Measurements from ENCODE around the gene SCGB1C1.

The SCGB1C1 gene

DNA sequence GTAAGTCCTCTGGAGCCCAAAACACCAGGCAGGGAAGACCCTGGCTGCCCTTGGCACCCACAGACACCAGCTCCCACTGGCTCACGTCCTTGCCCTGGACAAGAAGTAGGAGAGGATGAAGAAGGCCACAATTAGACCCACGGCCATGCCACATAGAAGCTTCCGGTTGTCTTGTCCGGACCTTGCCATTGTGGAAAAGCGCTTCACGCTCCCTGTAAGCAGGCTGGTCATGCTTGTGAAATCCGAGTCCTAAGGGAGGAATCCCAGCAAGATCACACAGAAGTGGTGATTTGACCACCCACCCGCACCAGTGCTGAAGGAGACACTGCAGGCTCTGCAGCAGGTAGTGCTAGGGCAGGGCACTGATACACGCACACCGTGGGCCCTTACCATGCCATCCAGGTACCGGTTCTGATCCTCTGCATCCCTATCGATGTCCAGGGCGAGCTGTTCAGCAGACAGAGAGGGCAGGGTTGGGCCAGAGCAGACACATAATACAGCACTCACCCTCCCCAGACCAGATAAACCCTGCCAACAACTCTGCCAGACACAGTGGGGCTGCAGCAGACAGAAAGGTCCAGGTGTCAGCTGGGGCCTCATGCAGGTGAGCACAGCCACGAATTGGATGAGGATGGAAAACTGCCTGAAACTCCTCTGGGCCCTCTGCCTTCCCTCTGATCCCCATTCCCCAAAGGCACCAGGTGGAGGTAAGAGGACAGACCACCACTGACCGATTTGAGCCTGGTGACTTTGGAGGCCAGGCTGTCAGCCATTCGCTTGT is 12.5 kb downstream of the SCGB1C1 start:
- no peak for DNase-seq (ENCODE audit: low spot score)

- DNase-seq (ENCODE audit: low spot score): no peak
Observed at GRCh38 chr11:206002-206384, 13.1 kb downstream of the SCGB1C1 start.

DNA sequence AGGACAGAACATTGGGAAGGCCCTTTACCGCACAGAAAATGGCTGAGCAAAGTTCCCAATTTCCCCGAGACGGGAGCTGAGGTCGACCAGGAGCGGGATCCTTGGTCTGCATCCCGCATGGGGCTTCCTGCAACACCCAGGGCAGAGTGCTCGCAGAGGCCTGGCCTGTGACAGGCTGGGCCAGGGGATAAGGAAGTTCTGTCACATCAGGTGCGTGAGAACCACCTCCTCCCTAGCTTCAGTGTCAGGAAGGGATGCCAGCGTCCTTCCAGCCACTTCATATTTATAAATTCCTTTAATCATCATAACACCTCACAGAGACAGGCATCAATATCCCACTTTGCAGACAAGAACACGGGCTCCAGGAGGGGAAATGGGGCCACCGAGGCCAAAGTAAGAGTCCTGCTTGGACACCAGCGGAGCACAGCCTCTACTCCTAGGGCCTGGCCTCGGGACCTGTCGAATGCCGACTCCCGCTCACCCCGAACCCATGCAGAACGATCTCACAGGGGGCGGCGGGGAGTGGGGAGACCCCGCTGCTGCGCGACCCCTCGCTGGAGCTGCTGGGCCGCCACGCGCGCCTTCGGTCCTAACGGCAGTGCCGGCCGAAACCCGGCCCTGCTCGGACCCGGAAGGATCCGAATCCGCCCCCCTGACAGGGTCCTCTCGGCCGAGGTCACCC is 13.8 kb downstream of the SCGB1C1 start:
- DNase-seq (ENCODE audit: low spot score): peak; percentile 73

GRCh38 chr11:207208-207862 is 14.5 kb downstream of the SCGB1C1 start, which contains the start of the genes BET1L and RIC8A:
BET1L (minus strand) TSS chr11:207399; CDS start chr11:207321, 78 bp downstream.
RIC8A (plus strand) TSS chr11:207708; CDS start chr11:208855, 1,147 bp downstream.
- DNase-seq (ENCODE audit: low spot score): peak; percentile 98

DNA sequence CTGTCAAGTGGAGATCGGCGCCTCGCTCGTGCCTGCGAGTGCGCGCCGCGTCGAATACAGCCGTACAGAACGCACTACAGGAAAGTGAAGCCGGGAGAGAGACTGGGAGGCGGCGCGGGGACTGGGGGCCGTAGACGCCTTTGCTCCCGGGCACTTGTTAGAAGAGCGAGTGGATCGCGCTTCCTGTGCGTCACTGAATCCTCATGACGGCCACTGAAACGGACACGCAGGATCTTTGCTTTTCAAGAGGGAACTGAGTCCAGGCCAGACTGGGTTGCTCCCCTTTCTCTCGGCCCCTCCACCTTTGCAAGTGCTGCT is 14.9 kb downstream of the SCGB1C1 start:
- peak; percentile 64 for DNase-seq (ENCODE audit: low spot score)

DNA sequence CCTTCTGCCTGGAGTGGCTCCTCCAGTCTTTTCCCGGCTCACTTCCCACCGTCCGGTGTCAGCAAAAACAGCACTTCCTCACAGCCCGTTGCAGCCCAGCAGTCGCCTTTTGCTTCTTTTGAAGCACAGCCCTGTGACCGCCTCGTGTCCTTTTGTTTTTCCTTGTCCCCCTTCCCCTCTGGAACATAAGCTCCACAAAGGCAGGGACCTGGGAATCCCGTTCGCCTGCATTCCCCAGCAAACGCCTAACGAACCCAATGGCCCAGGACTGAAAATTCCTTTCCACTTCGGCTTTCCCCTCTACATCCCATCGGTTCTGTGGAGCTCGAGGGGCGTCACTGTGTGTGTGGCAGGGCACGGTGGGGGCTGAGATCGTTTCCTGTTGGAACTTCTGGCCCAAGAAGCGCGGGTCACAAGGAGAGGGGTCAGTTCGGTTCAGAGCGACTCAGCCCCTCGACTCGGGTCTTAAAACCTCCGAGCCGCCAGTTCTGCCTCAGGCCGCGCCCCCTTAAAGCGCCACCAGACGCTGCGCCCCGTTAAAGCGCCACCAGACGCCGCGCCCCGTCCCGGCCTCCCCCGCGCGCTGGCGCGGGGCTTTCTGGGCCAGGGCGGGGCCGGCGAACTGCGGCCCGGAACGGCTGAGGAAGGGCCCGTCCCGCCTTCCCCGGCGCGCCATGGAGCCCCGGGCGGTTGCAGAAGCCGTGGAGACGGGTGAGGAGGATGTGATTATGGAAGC is 15.5 kb downstream of the SCGB1C1 start:
- peak; percentile 87 for DNase-seq (ENCODE audit: low spot score)

DNA sequence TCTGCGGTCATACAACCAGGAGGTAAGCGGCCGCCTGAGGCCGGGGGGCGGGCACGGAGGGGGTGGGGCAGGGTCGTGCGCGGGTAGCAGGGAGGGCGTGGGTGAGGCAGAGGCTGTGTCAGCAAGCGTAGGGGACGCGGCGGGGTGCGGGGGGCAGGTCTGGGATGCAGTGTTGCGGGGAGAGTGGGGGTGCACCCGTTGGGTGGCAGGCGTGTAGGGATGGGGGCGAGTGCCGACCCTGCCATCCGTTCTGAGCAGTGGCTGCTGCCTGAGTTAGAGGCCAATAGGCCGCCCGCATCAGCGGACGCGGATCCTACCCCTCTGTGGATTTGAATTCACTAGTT is 16.0 kb downstream of the SCGB1C1 start:
- peak; percentile 30 for DNase-seq (ENCODE audit: low spot score)

GRCh38 chr11:209275-210121 is 16.6 kb downstream of the SCGB1C1 start:
- DNase-seq (ENCODE audit: low spot score): peak; percentile 59

- peak; percentile 91 for DNase-seq (ENCODE audit: low spot score)
Observed at GRCh38 chr11:210122-210802, 17.4 kb downstream of the SCGB1C1 start.

GRCh38 chr11:210803-211180 is 17.9 kb downstream of the SCGB1C1 start:
- no peak for DNase-seq (ENCODE audit: low spot score)

- DNase-seq (ENCODE audit: low spot score): no peak
Observed at GRCh38 chr11:211295-211694, 18.4 kb downstream of the SCGB1C1 start.

DNA sequence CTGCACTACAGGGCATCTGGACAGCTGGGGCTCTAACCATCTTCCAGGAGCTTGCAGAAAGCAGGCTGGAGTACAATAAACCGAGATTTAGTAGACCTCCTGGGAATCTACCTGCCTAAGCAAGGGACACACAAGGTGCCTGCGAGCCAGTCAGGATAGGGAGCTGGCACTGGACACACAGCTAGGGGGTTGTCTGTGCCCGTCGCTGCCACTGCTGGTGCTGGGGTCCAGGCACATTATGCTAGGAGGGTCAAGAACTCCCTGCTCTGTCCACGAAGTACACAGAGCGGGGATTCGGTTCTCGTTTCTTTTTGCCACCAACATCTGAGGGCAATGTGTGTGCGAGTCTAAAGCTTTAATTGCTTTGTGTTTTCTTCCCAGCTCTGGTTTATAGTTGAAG is 18.9 kb downstream of the SCGB1C1 start:
- no peak for DNase-seq (ENCODE audit: low spot score)

DNA sequence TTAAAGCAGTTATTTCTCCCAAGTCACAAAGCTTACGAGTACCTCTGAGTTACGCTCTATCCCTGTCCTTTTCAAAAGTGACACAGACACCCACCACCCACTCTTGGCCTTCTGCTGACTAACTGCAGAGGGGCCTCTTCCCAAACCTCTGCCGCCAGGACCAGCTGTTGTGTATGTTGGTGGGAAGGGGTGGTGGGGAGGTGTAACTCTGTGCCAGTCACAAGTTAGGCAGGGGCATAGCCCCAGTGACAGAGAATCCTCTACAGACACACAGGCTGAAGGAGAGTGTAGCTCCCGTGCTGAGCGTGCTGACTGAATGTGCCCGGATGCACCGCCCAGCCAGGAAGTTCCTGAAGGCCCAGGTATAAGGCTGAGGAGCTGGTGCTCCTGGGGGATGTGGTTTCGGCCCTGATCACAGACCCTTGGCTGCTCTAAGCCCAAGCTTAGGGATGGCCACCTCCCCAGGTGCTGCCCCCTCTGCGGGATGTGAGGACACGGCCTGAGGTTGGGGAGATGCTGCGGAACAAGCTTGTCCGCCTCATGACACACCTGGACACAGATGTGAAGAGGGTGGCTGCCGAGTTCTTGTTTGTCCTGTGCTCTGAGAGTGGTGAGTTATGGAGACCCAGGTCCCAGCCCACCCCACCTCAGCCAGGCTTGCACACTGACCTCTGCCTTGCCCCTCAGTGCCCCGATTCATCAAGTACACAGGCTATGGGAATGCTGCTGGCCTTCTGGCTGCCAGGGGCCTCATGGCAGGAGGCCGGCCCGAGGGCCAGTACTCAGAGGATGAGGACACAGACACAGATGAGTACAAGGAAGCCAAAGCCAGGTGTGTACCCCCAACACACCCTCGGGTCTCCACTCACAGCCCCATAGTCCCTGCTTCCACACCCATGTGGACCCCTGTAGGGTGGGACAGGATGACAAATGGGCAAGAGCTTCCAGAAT is 19.5 kb downstream of the SCGB1C1 start:
- no peak for DNase-seq (ENCODE audit: low spot score)

DNA sequence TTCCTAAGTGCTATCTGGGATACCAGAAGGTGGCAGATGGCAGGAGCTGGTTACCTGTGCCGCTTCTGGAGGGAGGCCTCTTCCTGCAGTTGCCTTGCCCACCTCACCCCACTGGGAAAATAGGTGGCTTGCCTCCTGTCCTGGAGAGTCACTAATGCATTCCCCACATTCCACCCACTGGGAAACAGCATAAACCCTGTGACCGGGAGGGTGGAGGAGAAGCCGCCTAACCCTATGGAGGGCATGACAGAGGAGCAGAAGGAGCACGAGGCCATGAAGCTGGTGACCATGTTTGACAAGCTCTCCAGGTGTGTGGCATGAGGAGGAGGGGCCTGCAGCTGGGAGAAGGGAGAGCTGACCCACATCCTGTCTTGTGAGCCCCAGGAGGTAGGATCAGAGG is 20.2 kb downstream of the SCGB1C1 start:
- no peak for DNase-seq (ENCODE audit: low spot score)

GRCh38 chr11:214083-214482 is 21.2 kb downstream of the SCGB1C1 start:
- no peak for DNase-seq (ENCODE audit: low spot score)

DNA sequence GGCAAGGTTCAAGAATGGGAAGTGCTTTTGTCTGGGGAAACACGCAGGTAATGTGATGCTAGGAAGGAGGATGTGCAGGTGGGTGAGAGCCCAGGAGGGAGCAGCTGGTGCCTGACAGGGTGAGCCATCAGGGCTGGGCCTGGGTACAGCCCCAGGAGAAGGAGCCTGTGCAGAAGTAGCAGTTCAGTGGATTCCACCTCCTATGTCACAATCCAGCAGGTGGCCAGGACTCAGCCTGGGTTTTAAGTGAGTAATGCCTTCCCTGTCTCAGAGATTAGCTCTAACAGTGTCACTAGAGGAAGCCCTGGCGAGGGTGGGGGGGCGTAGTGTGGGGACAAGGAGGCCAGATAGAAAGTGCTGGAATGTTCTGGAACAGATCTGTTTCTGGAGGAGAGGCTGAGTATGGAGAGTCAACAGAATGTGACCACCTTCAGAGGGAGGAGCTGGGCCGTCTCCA is 22.7 kb downstream of the SCGB1C1 start:
- no peak for DNase-seq (ENCODE audit: low spot score)

DNA sequence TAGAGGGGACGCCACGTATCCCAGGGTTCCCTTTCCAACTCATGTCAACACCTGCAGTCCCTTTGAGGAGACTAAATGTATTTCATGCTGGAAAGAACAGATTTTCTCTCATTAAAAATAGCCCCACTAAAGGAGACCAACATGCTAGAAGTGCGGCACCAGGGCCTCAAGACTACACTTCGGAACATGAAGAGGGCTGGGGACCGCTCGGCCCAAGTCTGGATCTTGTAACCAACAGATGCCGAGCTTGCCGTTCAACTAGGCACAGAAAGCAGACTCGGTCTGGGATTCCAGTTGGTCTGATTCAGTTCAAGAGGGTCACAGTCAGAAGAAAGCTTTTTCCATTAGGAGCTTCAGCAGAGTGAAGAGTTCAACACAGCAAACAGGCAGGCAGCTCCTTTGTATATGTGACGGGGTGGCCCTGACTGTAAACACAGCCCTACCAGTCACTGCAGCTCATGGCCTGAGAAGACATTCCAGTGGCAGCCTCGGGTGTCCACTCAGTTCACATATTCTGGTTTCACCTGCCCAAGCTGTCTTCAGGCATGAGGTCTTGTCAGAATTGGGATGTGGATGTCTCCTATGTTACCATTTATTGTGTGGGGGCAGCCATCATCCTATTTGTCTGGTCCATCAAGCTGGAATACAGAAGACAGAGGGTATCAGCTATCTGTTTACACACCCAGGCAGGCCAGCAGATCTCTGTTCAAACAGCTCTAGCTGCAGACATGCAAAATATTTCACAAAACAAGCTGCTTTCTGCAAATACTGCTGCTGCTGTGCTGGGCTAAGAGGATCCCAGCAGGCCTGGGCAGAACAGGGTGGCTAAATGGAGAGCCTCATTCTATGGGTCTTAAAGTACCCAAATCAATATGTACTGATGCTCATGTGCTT is 23.4 kb downstream of the SCGB1C1 start:
- DNase-seq (ENCODE audit: low spot score): no peak

DNA sequence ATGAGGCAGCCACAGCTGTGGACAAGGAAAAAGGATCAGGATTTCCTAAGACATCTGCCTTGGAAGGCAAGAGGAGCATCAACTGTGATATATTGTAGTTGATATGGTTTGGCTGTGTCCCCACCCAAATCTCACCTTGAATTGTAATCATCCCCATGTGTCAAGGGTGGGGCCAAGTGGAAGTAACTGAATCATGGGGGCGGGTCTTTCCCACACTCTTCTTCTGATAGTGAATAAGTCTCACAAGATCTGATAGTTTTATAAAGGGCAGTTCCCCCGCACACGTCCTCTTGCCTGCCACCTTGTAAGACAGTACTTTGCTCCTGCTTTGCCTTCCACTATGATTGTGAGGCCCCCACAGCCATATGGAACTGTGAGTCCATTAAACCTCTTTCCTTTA is 24.8 kb downstream of the SCGB1C1 start:
- no peak for DNase-seq (ENCODE audit: low spot score)

All from hepatic stellate cell (primary cell).